Fibroblast of upper back skin (primary cell): ENCODE results near the gene TEX12.
"Not testable (repeated sequence)": the region's sequence is repeated elsewhere in the genome, so short reads cannot be mapped to it uniquely, and the experiment has no call there.

Experiments
- DNase-seq: peaks from one replicate; pipeline ENCODE4 v3.0.0-alpha.2; 2013

TEX12 gene, protein sequence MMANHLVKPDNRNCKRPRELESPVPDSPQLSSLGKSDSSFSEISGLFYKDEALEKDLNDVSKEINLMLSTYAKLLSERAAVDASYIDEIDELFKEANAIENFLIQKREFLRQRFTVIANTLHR

DNA sequence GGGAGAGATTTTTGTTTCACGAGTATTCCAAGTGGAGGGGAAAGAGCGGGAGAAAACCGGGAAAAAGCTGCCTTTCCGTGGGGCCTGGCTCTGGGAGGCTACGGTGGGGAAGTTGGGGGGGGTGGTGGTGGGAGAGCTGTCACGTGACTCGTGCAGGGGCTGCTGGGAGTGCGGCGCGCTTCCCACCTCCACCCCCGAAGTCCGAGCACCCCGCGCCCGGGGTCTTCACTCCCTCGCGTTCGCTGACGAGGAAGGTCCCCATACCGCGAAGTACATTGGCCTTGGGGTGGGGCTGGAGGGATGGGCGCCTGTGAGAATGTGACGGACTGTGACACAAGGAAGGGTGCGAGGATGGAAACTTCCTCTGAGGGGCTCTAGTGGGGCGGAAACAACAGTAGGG, at the start of gene TEX12:
TEX12 (plus strand) TSS at position 228 of the 400 bp plus-strand sequence. CDS start 1,897 bp downstream, outside the sequence.
- DNase-seq: no peak

DNA sequence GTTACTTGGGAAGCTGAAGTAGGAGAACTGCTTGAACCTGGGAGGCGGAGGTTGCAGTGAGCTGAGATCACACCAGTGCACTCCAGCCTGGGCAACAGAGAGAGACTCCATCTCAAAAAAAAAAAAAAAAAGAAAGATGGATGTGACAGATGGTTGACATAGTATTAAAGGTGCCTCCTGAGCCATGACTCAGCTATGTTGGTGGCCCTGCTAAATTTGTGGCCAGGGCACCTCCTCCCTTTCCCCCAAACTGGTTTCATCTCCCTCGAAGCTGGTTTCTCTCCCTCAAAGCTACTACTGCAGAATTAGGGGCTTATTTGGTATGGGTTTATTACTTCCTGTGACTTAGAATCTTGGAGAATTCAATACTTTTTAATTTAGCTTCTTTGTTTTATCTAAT, 49.0 kb upstream of the TEX12 start:
- DNase-seq: no peak

DNA sequence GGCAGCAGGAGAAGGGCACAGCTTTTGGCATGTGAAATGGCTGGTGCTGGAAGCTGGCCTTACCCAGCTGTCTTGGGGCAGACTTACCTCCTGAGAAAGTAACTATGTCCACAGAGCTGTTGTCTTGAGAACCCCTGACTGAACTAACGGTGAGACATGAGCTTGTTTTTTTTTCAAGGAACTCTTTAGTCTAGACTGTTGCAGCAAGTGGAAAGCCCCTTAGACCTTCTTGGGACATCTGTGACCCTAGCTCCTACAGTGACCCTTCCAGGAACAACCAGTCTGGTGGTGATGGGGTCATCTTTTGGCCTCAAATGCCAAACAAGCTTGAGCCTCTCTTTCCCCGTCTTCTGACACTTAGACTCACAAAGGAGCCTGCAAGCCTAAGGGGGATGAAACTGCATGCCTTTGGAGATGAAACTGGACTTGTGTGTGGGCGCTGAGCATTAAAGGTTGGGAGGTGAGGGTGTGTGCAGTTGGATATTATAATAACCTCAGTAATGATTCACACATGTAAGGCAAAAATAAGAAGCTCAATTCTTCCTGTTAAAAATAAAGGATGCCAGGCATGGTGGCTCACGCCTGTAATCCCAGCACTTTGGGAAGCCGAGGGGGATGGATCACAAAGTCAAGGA, 45.1 kb upstream of the TEX12 start:
- no peak for DNase-seq

DNA sequence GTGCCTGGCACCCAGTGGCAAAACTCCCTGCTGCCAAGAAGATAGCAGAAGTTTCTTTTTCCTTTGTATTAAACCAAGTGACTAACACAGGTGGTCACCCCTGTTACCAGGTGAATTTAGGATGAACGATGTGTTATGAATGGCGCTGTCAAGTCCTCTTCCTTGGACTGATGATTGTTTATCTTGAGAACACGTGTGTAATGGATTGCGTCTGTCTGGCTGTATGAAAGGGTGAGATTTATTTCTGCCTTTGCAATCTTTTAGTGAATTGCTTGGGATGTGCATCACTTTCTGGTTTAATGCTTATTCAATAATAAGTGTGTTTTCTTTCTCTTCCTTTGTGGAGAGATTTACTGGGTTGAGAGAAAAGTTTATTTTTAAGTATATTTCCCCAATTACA, 44.0 kb upstream of the TEX12 start:
- DNase-seq: no peak

DNA sequence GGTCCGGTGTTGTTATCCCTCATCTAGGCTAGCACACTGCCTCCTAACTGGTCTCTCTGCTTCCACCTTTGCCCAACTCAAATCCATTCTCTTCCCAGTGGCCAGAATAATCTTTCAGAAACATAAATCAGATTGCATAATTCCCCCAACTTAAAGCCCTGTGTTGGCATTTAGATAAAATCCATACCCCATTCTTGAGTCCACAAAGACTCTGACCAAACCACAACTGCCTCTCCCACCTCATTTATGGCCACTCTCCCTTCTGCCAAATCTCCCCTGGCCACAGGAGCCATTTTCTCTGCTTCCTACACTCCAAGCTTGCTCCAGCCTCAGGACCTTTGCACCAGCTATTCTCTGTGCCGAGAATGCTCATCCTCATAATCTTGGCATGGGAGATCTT, 40.1 kb upstream of the TEX12 start:
- DNase-seq: no peak

DNA sequence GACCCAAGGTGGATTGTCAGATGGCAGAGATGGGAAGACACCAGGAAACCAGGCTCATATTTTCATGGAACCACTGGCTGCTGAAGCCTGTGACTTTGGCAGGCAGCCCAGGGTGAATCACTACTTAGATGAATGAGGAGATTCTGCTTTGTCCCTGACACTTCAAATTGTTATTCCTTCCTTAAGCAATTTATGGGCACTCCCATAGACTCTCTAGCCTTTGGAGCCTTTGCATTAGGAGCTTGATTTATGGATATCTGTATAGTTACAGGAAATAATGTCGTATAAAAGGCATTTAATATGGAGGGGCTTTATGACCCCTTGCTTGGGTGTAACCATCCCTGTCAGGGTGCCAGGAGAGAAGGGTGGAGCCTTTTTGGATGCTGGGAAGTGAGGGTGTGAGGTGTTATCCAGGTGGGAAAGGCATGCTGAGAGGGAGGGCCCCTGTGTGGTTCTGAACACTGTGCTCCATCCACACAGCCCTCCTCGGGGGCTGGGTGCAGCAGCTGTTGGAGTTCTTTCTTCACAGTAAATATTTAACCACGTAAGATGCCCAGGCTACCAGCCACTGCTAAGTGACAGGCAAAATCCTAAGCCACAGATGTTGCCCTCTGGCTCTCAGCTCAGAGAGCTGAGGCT, 38.6 kb upstream of the TEX12 start:
- DNase-seq: peak; percentile 82

DNA sequence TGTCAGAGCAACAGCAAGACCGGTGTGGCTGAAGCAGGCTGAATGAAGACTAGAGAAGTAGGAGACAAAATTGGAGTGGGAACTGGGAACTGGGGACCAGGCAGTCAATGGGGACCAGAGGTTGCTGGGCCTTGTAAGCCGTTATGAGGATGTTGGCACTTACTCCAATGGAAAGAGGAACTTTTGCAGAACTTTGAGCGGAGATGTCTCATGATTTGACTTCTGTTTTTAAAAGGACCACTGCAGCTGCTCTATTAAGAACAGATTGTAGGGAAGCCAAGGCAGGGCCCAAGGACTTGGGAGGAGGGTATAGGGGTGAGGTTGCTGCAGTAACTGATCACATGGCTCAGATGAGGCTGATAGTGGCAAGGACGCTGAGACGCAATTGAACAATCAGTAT, 37.5 kb upstream of the TEX12 start:
- DNase-seq: no peak

DNA sequence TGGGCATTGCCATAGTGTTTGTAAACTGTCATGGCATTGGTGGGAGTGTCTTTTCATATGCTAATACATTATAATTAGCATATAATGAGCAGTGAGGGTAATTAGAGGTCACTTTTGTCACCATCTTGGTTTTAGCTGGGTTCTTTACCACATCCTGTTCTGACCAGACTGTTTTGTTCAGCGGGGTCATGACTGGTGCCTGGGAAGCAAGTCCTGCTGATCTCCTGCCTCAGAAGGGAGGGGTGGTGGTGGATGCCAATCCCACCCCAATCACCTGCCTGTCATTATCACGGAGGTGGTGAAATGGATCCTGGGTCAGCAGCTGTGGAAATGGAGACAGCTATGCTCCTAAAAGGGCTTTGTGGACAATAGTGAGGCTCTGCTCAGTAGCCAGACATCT, 34.4 kb upstream of the TEX12 start:
- DNase-seq: no peak

DNA sequence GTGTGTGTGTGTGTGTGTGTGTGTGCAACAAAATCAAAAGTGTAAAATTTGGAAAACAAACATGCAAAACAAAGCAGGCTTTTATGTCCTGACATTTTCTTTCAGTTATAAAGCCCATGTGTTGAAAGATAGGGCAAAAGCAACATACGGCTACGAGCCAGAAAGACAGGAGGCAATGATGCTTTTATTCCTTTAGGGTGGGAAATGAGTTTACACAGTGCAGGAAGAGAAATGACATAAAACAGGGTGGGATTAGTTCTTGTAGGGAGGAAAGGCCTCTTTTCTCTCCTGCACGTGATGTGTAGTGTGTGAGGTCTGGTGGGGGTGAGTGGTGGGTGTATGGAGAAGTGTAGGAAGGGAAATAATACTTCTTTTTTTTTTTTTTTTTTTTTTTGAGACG, 32.7 kb upstream of the TEX12 start:
- no peak for DNase-seq

DNA sequence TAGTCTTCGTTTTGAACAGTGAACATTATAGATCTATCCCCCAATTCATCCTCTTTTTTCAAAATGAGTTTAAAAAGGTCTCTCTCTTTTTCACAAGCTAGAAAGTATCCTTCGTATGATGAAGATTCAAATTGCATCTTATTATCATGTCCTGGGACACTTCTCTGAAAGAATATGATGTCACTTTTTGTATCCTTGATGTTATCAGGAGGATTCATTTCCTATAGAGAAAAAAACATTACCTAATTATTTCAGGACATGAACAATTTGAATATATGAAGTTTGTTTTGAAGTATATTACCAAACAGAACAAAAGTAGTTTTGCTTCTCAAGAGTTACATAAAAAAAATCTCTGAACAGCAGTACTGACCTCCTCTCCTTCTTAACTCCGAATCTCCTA, 23.6 kb upstream of the TEX12 start:
- no peak for DNase-seq

DNA sequence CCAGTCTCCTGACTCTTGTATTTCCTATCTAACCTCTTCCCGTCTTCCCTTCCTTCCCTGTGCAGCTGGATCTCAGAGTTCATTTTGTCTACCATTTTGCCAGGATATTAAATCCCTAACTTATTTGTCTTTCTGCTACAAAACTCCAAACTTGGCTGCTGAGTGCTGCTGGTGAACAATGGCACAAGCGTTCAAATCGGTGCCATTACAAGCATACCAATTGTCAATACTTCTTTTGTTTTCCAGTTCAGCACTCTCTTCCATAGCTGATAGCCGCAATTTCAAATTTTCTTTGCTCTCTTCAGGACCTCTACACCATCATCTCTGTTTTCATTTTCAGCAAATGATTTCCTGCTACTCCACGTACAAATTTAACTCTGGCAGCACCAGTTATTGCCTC, 16.7 kb upstream of the TEX12 start:
- DNase-seq: no peak

DNA sequence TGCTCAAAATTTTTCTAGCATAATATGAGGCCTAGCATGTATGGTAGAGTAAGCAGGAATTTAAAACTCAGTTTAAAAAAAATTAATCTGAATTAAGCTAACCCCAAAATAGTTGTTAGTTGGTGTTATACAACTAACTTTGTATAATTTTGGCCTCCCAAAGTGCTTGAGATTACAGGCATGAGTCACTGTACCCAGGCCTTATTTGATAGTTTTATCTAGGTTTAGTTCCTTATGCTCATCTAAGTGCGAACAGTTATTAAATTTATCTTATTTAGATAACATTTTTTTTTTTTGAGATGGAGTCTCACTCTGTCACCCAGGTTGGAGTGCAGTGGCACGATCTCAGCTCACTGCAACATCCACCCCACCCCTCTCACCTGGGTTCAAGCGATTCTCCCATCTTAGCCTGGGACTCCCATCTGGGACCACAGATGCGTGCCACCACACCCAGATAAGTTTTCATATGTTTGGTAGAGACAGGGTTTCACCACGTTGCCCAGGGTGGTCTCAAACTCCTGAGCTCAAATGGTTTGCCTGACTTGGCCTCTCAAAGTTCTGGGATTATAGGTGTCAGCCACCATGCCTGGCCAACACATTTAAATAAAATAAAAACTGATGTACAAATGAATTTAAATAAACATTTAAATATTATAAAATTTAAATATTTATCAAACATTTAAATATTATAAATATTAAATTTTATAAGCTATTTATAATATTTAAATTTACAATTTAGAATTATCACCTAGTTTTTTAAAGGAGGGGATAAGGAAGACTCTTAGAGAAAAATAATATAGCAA, 10.8 kb upstream of the TEX12 start:
- no peak for DNase-seq

DNA sequence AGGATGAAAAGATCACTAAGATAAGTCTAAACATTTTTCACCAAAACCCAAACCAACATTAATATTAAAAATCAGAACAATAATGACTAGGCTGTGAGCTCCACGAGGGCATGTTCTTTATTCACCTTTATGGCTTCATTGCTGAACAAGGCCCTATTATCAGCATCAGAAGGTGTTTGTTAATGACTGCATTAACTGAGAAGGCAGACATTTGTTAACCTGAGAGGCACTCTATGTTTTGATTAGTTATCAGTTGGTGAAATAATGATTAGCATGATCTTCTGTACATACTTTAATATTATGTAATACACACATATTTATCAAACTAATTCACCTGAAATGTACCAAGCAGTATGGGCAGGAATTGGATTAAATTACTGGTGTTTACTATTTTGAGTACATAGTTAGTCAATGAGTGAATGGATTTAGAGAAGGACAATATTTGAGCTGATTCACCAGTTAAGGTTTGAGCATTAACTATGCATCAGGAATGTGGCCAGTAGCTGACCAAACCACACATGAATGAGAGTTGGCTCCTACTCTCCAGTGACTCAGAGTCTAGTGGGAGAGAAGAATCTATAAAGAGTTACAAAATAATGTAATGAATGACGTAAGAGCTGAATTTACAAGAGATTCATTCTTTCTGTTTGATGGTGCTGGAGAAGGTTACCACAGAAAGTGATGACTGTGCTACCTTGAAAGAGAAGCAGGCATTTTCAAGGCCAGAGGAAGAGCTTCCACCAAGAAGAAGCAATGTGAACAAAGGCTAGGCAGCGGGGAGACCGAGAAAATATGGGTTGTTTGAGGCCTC, 10.0 kb upstream of the TEX12 start:
- DNase-seq: peak; percentile 99

DNA sequence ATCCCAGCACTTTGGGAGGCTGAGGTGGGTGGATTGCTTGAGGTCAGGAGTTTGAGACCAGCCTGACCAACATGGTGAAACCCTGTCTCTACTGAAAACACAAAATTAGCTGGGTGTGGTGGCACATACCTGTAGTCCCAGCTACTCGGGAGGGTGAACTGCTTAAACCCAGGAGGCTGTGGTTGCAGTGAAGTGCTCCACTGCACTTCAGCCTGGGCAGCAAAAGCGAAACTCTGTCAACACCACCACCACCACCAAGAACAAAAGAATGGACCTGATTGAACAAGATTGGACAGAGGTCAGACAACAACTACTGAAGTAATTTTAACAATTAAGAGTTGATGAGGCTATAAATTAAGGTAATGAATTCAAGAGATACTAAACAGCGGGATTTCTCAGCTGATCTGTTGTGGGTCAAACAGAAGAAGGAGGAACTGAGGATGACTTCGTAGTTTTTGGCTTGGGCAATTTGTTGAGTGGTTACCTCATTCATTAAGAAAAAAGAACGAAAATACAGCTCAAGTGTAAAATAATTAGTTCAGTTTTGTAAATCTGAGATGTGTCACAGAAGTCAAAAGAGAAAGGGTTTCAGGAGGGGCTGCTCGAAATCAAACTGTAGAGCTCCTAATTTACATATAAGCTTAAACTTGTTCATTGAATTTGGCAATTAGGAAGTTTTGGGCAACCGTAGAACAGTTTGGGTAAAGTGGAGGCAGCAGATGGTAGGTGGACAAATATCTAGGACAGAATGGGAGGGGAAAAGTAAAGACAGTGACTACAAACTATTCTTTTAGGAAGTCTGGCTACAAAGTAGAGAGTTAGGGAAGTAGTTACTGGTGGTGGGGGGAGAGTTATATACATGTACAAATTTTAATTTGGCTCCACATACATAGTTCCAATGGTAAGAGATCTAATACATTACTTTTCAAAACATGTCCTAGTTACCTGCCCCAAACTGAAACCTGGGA, 7.8 kb upstream of the TEX12 start:
- no peak for DNase-seq

DNA sequence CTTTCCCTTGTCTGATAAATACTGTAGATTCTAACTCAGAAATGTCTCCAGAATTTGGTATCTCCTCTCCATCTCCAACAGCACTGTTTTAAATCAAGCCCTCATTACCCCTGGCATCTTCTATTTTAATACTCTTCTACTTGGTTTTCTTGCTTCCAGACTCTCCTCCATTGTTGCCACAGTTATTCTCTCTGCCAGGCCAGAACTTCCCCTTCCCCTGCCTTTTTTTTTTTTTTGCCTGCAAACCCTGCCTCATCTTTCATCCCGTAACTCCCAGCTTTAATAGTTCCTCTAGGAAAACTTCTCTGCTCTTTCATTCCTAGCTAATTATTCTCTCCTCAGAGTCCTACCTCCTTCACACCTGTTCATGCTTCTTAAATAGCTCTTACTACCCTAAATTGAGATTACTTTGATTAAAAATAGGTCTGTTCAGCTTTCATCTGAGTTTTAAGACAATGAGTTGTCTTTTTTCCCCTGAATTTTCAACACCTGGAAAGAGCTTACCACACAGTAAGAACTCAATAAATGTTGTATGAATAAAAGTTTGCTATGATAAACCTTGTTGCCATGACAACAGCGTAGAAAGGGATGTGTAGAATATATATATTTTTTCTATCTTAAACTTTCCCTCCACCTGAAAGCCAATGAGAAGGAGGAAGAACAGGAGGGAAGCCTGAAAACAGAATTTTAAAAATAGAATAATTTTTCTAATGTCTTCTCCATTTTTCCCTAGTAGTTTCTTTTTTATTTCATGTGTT, 6.9 kb upstream of the TEX12 start:
- no peak for DNase-seq

DNA sequence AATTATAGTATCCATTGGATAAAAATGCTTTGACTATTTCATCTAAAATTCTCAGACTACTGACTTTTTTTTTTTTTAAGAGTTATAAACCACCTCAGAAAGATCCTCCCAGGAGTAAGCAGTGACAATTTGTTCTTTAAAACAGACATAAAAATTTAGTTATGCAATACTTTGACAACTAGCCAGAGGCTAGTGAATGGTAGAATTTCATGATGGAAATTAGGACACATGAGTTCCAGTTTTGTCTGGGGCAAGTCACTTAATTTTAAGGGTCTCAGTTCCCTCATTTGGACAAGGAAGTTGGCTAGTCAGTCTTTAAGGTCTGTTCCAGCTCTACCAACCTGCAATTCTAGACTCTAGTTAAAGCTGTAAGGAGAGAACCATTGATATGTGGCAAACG, 6.2 kb upstream of the TEX12 start:
- DNase-seq: peak; percentile 8

DNA sequence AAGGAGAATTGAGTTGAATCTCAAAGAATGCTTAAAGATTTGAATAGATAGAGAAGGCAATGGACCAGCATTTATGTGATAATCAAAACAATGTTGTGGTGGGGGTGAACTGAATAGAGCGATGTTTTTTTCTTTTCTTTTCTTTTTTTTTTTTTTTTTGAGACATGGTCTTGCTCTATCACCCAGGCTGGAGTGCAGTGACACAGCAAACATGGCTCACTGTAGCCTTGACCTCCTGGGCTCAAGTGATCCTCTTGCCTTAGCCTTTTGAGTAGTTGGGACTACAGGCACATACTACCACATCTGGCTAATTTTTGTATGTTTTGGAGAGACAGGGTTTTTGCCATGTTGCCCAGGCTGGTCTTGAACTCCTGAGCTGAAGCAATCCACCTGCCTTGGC, 5.0 kb upstream of the TEX12 start:
- not testable (repeated sequence) for DNase-seq

DNA sequence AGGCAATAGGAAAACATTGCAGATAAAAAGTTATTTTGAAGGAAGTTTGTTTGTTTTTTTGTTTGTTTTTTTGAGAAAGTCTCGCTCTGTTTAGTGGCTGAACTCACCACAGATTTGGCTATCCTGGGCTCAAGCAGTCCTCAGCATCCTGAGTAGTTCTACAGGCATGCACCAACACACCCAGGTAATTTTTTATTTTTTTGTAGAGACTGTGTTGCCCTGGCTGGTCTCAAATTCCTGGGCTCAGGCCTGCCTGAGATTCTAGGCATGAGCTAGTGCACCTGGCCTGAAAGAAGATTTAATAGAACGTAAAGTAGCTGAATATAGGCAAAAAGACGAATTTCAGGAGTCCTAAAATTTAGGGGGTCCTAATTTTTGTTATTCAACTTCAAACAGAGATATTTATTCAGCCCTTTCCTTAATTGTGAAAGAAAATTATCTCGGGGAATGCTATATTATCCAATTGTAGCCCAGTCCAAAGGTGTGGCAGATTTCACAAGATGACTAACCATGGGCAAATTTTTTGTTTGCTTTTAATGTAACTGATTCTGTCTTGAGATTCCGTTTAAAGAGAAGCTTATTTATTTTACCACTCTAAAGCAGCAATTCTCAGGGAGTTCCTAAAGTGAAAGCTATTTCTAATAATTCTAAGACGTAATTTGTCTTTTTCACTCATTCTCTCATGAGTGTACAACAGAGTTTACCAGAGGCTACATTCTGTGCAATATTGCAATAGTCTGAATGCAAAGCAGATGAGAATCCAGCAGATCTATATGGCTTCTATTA, 4.2 kb upstream of the TEX12 start:
- DNase-seq: no peak

DNA sequence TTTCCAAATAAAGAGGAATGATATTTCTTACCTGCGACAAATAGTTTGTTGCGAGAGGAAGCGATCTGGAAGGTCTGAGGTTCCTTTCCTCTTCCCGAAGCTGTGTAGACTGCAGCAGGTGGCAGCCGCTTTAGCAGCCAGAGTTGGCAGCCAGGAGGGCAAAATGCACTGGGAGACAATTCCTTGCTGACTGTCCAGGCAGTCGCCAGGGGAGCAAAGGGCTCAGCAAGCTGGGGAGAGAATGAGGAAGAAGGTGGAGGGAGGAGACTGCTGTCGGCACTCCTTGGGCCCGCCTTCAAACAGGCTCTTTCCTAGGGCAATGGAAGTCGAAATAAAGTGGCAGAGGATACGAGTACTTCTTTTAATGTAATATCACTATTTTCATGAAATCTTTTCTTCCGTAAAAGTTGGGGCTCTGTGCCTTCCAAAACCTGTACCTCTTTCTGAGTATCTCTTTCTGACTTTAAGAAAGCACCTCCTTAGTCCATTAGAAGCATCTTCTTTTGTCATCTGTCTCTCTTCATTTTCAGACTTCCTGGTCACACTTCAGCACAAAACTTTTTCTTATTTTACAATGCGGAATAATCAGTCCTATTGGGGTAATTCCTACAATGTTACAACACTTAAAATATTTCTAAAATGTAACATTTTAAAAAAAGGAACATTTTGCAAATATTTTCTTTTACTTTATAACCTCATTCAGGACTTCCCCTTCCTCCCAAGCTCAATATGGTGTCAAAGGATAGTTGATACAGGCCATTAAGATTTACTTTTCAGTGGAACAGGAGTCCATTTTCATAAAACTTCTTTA, 3.1 kb upstream of the TEX12 start, which contains the start of gene IL18:
IL18 (minus strand) TSS at position 220 of the 811 bp plus-strand sequence. CDS start 9,041 bp downstream, outside the sequence.
- no peak for DNase-seq
